CD4-positive, alpha-beta T cell treated with Interleukin-21 for 1 hour (primary cell): ENCODE results near the gene HOXB6.

Experiments
- DNase-seq: peaks from one replicate; pipeline ENCODE4 v3.0.0-alpha.2; 2020

The HOXB6 gene

DNA sequence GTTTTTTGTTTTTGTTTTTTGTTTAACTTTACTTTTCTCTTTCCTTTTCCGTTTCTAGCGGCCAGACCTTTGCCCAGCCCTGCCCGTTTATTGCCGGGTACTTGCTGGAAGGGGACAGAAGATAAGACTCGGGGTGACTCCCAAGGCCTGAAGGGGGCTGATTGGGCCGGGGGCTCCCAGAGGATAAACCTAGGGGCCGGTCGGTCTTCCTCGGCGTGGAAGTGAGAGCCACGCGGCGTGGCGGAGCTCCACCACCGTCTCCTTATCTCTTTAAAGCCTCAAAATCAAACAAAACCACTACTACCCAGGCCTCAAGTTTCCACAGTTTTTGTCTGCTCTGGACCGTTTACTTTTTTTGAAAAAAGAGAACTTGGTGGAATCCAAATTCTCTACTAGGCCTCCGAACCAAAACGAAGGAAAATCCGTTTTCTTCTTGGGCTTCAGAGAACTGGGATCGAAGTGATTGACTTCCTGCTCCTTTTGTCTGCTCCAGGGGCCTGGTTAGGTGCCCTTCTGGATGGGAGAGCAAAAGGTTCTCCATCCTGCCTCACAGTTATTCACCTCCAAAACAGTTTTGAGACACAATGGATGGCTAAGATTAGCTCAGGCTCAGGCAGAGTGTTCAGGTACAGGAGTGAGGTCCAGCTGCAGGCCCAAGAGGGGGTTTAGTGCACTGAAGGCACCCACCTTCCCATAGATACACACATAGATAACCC, 29.9 kb upstream of the HOXB6 start:
- DNase-seq = no peak

DNA sequence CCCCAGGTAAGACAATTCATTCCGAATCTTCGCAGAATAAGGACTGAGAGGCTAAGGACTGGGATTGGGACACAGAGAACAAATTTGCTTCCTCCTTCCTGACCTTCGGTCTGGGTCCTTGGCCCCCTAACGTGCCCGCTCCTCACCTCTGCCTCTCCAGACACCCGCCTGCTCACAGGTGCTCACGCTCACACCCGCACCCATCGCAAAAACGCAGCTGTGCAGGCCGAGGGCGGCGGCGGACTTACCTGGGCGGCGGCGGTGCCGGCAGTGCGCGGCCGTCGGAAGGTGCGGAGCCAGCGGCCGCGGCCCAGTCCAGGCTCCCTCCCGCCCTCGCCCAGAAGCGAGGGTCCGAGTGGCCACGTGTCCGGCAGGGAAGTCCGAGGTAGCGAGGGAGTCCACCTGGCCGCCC, 28.5 kb upstream of the HOXB6 start:
- DNase-seq = no peak

DNA sequence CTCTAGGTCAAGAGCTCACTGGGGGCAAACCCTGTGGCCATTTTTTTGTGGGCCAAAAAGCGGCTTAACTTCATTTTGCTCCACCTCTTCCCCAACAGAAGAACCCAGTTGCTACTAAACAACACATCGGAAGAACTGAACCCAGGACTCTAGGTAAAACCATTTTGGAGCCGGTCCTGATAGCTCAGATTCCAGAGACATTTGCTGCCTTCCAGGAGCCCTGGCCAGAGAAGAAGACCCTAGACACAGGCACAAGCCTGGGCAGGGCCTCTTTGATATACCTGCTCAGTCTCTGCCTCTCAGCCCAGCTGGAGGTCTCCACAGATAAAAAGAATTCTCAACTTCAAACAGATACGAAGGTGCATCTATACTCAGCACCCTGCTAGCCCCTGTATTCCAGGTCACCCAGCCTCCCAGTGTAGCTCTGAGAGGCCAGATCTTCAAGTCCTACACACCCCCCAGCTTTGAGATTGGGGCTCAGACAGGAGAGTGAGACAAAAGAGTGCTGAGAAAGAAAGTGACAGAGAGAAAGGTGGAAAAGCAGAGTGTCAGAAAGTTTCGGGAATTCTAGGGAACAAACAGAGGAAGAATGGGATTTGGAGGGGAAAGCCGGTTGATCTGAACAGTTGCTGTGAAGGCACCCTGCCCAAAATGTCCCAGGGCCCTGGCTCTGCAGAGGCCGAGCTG, 27.9 kb upstream of the HOXB6 start:
- DNase-seq = no peak

DNA sequence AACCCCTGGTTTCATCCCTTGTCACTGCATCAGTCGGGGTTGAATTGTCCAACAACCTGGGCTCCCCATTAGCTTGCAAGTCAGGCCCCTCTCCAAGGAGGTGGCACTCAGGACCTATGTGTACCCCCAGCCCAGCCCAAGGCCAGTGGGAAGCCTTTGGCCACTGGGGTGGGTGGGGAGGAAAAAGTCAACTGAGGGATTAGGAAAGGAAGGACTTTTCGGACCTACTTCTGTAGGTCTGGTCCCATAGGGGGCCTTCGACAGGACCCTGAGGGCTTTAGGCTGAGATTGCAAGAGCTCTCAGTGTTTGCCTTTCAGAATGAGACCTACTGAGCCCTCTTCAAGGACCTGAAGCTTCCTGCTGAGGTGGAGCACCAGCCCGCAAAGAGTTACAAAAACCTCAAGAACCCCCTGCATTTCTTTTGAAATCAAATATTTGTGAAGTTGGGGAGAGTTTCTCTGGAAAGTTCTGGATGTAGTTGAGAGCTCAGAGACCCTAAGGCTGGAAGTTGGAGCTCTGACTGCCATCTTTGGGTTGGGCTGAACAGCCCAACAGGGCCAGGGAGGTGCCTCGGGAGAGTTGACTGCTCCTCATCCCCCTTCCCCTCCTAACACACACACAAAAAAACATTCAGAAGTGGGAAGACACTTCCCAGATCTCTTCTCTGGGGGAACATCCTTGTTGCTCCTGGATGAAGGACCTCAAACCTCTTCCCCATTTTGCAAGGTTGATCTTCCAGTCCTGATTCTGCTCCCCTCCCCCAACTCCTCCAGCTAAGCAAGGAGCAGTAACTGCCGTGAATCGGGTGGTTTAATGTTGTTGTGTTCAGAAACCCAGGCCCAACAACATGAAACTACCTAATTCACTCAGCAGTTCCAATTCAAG, 27.1 kb upstream of the HOXB6 start:
- no peak for DNase-seq

DNA sequence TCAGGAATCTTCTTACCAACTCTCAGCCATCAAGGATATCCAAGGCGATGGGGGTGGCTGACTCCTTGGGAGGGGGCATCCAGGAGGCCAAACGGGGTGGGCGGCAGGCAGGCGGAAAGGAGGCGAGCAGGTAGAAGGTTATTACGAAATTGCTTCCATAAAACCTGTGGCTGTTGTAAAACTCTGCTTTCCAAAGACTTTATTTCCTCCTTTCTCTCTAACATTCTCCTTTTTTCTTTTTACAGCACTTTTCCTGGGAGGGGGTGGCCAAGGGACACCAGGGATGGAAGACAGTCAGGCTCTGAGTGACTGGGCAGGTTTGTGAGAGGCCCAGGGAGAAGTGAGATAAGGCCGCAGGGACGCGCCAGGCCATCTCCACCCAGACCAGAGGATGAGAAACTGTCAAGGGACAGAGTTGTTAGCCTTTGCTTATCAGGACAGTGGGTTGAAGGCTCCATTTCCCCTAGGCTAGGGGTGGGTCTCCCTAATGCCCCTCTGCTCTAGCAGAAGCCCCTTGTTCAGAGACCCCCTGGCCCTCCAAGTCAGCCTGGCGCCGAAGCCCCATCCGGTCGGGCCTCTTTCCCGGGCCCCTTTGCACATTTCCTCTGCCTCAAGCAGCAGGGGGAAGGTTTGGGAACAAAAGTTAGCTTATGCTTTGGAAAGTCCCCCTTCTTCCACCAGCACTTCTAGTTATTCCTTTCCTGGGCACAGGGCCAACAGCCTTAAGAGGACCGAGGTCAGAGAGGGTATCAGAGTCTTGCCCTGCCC, 26.3 kb upstream of the HOXB6 start:
- no peak for DNase-seq

DNA sequence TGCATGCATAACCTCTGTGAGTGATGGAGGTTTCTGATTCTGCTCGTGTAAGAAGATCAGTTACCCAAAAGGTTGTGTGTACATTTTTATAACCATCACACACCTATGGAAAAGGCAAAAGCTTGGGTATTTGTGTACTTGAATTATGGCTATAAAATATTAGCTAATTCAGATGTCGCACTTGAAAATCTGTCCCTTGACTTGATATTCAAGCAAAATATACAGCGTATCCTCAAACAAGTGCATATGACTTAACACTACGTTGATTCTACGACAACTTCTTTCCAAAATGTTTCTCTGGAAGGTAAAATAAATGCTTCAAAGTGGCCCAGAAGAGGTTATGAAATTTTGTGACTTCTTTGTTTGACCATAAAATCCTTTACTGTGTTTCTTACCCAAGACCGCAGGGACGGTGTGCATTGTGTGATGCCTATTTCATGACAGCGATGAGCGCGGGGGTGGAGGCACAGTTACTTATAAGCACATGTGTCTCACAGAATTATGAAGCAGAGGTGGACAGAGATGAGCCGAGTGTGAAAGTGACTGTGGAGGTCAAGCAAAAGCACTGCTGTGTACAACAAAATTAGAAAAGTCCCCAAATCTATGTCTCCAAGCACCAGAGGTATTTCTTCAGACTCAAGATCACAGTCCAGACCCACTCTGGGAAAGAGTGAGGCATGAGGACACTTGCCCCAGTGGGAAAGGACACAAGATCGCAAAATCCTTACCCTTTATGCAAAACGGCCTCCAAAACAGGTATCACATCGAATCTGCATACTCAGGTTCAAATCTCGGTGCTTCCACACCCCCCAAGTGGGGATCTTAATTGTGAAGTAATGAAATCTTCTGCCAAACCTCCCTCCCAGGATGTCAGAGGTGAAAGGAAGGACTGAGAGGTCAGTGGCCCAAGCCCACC, 25.5 kb upstream of the HOXB6 start:
- DNase-seq = no peak

DNA sequence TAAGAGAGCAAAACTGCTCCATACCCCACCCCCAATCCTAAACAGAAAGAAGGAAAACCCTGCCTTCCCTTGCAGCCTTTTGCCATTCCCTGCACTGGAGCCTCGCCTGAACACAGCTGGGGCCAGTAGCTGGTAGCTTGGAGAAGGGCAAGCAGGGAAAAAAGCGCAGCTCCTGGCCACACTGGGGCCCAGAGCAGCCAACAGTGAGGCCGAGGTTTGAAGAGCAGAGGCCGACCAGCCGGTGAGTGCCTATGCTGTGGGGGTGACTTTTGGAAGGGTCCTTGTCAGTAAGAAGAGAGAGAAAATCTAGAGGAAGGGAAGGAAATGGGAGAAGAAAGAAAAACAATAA, 24.6 kb upstream of the HOXB6 start:
- no peak for DNase-seq

DNA sequence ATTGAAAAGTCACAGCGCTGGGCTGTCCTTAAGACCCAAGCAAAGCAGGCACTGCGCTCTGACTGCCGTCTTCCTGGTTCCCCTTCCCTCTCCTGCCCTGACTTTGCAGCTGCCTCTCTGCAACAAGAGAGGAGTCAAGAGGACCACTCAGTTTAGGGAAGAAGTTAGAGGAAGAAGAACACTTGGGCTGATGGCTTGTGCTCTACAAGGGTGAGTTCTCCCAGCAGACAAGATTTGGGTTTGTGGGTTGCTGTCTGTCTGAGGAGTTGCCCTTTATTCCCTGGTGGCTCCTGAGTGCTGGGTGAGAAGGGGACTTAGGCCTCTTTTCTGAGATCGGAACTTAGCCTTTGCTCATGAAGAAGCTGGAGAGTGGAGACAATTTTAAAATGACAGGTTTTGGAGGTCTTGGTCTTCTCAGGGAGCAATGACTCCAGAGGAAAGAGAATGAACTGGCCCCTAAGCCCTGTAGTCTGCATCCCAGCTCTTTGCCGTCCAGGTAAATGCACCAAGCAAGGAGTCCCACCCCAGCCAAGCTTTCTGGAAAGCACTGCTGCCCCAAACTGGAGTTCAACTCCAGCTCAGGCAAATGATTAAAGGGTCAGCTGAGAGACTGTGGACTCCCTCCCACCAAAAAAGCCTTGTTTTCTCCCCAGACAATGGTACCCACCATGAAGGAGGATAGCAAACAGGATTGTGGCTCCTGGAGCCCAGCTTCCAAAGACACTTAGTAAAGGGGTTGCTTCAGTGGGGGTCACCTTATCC, 24.0 kb upstream of the HOXB6 start:
- no peak for DNase-seq

DNA sequence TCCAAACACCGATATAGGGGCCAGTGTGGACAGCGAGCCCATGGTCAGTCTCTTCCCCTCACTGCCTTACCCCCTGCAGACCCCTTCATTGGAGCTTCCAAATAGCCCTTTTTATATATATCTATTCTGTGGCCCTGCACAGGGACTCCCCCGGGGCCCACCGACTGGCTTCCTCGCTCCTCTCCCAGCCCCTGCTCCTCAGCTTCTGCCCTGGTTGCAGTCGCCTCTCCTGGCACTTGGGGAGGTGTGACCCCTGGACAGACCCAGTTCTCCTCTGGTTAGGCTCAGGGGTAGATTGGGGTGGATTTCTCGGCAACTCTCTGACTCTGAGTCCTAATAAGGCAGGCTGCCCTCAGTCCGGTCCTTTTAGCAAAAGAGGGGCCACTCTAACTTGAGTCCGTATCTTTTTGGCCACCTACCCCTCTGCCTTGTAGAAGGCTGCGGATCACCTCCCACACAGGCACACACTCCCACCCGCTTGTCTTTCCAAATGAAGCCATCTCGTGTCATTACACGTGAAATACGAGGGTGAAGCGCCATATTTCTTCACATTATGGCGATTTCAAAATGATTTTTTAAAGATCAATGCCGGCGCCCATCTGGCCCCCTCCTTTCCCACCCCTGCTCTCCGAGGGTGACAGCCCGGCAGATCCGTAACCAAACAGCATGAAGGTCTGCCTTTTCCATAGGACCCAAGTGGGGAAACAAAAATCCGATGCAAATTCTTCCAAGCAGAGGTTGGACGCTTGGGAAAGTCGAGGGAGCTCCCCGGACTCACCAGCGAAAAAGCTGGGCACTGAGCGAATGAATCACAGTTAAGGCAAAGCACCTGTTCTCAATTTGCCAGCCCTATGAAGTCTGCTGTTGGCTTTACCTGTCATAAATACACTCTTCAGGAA, 23.1 kb upstream of the HOXB6 start:
- DNase-seq = no peak

DNA sequence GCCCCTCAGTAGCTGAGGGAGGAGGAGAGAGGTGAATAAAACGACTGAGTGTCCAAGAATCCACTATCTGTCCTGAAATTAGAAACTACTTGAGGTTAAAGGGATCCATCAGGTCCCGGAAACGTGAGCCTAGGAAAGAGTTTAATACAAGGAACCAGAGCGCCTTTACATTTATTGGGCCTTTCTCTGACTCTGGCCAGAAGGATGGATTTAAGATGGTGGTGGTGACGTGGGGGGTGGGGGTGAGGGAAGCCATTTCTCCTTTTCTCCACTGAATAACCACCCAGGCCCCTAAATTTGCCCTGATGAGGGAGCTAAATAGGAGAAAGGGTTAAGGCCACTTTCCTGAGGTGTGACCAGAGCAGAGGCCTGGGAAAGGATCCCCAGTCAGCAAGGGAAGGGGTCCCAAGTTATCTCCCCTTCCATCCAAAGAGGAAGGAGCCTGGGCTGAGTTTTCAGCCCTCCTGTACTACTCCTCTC, 22.4 kb upstream of the HOXB6 start:
- DNase-seq = no peak

DNA sequence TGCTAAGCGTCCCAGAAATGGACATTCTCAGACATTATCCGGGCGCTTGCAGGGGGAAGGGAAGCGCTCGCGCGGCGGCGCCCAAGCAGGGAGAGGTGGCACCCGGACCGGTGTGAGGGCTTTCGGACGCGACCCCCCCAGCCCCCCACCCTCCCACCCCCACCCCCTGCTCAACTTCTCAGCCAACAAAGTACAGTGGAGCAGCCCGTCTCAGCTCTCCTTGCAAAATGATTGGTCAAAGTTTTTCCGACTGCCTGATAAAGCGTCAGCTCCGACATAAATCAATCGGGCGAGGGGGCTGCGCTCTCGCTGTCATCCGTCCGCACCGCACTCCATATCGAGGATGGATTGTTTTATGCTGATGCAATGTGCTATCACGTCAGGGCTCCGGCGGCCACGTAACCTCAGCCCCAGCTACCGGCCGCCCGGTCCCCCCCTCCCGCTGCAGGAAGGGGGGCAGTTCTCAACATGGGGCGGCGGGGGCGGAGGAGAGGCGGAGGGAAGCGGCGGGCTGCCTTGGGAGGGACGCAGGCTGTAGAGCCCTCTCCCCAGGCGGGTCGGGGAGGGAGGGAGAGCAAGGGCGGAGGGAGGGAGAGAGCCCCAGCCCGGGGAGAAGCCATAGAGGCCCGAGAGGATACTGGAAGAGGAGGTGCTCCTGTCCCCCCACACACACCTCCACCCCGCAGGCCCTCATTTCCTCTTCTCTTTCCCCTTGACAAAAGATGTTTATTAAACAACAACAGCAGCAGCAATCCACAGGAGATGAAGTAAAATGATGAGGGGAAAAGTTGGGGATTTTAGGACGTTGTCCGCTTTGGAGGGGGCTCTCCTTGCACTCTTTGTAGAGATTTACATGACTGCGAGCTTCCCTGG, 21.7 kb upstream of the HOXB6 start, which contains the start of gene HOXB9:
HOXB9 (minus strand) TSS at position 114 of the 873 bp plus-strand sequence; CDS start at position 25, 89 bp downstream.
- peak; percentile 43 for DNase-seq

DNA sequence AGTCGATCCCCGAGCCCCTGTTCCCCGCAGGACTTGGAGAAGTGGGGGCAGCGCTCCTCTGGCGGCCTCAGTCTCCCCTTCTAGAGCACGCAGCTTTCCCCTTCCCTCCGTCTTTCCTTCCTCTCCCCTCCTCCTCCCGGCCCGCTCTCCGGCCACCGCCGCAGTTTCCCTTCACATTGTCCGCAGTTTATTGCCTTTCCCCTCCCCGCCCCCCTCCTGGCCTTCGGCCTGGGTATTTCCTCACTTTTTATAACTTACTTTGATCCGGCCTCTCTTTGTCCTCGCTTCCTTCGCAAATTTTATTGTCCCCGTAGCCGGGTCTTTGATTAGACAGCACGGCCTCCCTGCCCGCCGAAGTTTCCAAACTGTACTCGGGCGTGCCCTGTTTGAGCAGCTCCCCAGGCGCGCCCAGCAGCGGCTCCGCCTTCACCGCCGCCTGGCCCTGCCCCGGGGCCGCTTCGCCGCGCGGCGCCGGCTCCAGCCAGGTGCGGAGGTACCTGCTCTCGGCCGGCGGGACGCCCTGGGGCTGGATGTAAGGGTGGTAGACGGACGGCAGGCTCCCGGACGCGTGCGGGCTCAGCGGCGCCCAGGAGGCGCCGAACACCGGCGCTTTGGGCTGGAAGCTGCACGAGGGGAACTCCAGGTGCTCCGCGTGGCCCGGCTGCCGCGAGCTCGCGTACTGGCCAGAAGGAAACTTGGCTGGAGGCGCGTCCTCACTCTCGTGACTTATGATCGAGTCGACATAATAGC, 20.9 kb upstream of the HOXB6 start:
- peak; percentile 35 for DNase-seq

DNA sequence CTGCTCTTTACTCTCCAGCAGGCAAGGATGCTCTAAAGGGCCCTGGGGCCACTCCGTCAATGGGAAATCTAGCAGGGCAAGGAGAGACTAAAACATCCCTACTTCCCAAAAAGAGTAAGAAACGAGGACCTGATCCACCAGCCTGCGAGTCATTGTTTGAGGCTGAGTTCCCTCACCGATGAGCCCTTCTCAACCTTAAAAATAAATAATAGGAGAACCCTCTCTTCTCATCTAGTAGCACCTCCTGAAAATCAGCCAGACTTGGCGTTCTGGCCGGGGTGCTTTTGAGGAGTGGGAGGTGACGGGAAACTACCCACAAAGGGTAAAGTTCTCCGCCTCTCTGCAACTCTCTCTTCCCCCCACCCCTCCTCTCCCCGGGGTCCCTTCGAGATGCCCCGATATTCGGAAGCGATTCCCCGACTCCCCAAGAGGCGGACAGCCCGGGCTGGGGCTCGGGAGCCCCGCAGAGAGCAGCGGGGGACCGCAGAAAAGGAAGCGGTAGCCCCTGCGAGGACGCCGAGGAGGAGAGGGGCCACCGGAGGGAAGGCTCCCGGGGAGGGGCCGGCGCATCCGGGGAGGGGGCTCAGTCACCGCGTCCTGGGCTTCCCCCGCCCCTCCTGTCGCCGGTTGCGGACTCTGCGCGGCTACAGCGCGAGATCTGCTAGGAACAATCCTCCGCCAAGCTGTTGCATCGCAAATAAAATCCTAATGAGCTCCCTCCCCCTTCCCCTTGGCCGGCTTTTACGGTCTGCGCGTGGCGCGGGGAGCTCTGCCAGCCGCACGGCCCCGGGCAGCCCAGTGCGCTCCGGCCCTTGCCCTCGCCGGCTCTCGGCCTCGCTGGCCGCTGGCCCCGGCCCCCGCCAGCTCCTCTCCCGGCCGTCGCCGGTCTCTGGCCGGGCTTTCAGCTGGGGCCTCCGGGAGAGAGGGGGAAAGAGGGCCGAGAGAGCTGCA, 20.0 kb upstream of the HOXB6 start:
- DNase-seq = peak; percentile 33

DNA sequence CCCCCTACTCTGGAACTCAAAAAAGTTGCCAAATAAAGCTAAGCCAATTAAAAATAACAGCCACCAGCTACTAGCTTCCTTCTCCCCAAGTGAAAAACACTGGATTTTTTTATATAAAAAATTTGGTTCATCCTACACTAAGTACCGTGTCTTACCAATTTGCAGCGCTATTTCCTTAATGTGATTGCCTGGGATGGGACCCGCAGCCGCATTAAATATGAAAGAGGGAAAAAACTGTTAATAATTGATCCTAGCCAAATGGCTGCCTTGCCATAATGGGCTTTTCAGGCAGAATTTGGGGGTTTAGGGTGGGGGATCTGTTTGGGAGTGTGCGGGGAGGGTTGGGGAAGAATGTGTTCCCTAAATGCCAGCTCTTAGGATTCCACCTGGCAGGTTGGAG, 19.3 kb upstream of the HOXB6 start:
- no peak for DNase-seq

DNA sequence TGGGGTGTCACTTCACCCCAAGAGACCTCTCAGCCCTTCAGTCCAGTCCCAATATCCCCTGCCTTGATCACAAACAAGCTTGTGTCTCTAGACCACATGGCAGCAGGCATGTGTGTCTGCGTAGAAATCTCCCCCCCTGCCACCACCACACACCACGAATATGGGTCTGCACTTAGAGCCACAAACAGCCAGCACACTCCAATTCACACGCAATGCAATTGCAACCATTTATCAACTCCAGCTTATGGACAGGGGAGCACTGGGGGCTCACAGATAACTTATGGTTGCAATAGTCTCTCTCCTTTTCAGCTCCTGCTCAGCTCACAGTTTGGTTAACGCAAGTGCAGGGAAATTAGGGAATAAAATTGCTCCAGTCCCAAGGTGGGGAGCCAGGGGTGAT, 18.8 kb upstream of the HOXB6 start:
- no peak for DNase-seq

DNA sequence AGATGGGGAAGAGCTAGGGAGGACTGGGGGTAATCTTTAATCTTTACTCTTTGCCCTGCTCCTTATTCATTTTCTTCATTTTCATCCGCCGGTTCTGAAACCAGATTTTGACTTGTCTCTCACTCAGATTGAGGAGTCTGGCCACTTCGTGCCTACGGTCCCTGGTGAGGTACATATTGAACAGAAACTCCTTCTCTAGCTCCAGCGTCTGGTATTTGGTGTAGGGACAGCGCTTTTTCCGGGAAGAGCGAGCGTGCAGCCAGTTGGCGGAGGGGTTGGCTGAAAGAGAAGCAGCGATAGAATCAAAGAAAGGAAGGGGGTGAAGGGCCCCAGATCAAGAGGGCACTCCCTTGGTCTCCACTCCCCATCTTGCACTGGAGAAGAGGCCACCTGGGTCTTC, 18.1 kb upstream of the HOXB6 start:
- DNase-seq = no peak
